ENCODE measurements around the gene TMEM132E.
A peak's percentile ranks its signal among the peaks of the same experiment; 100 is the strongest.

Gene TMEM132E

GRCh38 chr17:34637041-34637547 is 57.7 kb downstream of the TMEM132E start:
- DNase-seq = no peak

GRCh38 chr17:34637548-34638525 is 58.5 kb downstream of the TMEM132E start:
- peak; percentile 84 for DNase-seq

- DNase-seq = no peak
Measured at GRCh38 chr17:34638526-34639260, 59.3 kb downstream of the TMEM132E start.

- DNase-seq = no peak
Measured at GRCh38 chr17:34639706-34640425, 60.5 kb downstream of the TMEM132E start.

GRCh38 chr17:34641368-34641767 is 62.0 kb downstream of the TMEM132E start:
- DNase-seq = no peak

- no peak for DNase-seq
Measured at GRCh38 chr17:34644941-34645550, 65.7 kb downstream of the TMEM132E start.

- no peak for DNase-seq
Measured at GRCh38 chr17:34645594-34645993, 66.2 kb downstream of the TMEM132E start.

GRCh38 chr17:34647511-34647910 is 68.1 kb downstream of the TMEM132E start:
- no peak for DNase-seq

GRCh38 chr17:34650051-34650750 is 70.8 kb downstream of the TMEM132E start:
- DNase-seq = no peak

GRCh38 chr17:34651402-34651811 is 72.0 kb downstream of the TMEM132E start:
- no peak for DNase-seq

GRCh38 chr17:34652021-34652555 is 72.7 kb downstream of the TMEM132E start:
- no peak for DNase-seq

GRCh38 chr17:34653511-34653910 is 74.1 kb downstream of the TMEM132E start:
- DNase-seq = no peak

- no peak for DNase-seq
Measured at GRCh38 chr17:34654276-34654880, 75.0 kb downstream of the TMEM132E start.

- DNase-seq = no peak
Measured at GRCh38 chr17:34654881-34655276, 75.5 kb downstream of the TMEM132E start.

- DNase-seq = no peak
Measured at GRCh38 chr17:34656801-34657200, 77.4 kb downstream of the TMEM132E start.

- no peak for DNase-seq
Measured at GRCh38 chr17:34658811-34659560, 79.6 kb downstream of the TMEM132E start.

GRCh38 chr17:34663714-34664113 is 84.3 kb downstream of the TMEM132E start:
- DNase-seq = no peak

GRCh38 chr17:34665150-34665806 is 85.9 kb downstream of the TMEM132E start:
- DNase-seq = no peak
